ENCODE results near the gene MFF.

The MFF gene

GRCh38 chr2:227406177-227407031, 81.4 kb downstream of the MFF start:
- DNase-seq (ENCODE audit: low read depth): no peak
